GM19035 (cell line): ENCODE results near the gene ZSWIM5.
"Not testable (repeated sequence)": the region's sequence is repeated elsewhere in the genome, so short reads cannot be mapped to it uniquely, and the experiment has no call there.

Source experiments
- ATAC-seq: cut with Tn5 transposase; IDR thresholded peaks from one replicate; pipeline ENCODE4 v1.9.1; 2021; ENCODE audit not compliant: unreplicated experiment

ZSWIM5 gene

GRCh38 chr1:45205011-45205909 lies 1.1 kb downstream of the ZSWIM5 start:
- ATAC-seq = no peak

GRCh38 chr1:45200906-45201500 lies 5.4 kb downstream of the ZSWIM5 start:
- no peak for ATAC-seq

DNA sequence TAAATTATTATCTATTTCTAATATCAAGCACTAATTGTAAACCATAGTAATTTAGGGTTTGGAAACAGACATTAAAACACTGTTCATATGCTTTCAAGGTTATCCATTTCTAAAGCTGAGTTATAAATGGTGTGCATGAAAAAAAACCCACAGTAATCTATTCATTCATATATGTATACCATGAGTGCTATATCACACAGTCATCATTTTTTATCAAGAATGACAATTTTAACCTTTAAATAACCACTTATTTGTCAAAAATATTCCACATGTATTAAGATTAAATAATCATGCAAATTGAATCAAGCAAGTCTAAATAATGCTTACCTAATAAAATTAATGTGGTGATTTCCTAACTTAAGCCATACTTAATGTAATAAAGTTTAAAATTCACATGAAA lies 6.0 kb downstream of the ZSWIM5 start:
- no peak for ATAC-seq

DNA sequence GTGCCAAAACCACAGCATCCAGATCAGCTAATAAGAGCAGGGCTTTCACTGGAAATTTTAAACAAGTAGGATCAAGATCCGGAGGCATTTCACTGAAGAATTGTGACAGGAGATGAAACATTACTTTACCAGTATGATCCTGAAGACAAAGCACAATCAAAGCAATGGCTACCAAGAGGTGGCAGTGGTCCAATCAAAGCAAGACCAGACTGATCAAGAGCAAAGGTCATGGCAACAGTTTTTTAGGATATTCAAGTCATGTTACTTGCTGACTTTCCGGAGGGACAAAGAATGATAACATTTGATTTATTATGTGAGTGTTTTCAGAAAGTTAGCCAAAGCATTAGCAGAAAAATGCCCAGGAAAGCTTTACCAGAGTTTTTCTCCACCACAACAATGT lies 8.2 kb downstream of the ZSWIM5 start:
- ATAC-seq = no peak

DNA sequence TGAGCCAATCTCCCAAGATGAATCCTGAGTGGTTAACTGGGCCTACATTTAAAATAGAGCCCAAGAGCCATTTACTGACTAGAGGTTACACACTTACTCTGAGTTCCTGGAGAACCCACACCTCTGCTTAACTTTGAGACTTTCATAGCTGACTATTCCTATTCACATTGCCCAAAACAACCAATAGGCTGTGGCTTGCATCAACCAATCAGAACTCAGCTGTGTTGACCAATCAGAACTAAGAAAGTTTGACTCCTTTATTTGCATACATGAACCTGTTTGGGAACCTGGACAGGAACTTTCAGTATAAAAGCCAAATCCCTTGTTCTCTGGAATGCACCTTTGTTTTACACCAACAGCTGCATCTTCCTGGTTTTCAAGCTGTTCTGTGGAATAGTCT lies 9.5 kb downstream of the ZSWIM5 start:
- no peak for ATAC-seq

DNA sequence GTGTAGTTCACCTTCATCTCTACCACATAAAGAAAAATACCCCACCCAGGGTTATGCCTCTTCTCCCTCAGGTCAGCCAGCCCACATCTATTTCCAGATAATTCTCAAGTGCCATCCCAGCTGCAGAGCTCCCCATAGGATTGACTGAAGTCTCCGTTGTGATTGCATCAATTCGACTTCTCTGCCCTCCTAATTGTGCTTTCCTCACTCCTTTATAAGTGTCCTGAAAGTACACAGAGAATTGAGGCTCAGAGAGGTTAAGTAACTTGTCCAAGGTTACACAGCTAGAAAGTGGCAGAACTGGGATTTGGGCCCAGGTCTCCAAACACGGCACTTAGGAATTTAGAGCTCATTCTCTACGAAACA lies 15.0 kb downstream of the ZSWIM5 start:
- ATAC-seq = no peak

DNA sequence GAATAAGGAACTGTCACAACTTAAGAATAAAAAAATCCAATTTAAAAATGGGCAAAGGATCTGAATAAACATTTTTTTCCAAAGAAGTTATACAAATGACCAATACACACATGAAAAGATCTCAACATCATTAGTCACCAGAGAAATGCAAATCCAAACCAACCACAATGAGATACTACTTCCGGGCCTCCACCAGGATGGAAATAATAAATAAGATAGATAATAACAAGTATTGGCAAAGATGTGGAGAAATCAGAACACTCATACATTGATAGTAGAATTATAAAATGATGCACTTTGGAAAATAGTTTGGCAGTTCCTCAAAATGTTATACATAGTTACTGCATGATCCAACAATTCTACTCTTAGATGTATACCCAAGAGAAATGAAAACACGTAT lies 18.7 kb downstream of the ZSWIM5 start:
- no peak for ATAC-seq

DNA sequence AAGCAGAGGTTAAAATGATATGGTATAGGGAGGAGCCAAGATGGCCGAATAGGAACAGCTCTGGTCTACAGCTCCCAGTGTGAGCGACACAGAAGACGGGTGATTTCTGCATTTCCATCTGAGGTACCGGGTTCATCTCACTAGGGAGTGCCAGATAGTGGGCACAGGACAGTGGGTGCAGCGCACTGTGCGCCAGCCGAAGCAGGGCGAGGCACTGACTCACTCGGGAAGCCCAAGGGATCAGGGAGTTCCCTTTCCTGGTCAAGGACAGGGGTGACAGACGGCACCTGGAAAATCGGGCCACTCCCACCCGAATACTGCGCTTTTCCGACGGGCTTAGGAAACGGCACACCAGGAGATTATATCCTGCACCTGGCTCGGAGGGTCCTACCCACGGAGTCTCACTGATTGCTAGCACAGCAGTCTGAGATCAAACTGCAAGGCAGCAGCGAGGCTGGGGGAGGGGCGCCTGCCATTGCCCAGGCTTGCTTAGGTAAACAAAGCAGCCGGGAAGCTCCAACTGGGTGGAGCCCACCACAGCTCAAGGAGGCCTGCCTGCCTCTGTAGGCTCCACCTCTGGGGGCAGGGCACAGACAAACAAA lies 26.4 kb downstream of the ZSWIM5 start:
- not testable (repeated sequence) for ATAC-seq

DNA sequence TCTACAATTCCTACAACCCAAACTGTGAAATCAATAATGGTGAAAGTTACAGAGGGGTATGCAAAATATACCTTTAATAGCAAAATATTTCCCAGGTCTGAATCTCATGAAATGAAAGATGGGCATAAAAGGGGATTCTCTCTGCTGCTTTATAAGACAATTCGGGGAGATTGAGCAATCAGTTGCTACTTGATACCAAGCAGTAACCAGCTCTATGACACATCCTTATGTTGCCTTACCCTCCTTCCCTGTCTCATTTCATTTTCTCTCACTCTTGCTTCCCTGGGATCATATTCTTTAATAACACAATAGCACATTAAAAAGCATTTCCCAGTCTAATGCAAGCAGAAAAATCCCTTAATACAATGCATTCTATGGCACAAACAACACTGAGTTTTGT lies 29.0 kb downstream of the ZSWIM5 start:
- ATAC-seq = no peak

- no peak for ATAC-seq
These were observed 33.6 kb downstream of the ZSWIM5 start for GRCh38 chr1:45172764-45173163.

- ATAC-seq = no peak
These were observed 34.4 kb downstream of the ZSWIM5 start for GRCh38 chr1:45172005-45172404.

DNA sequence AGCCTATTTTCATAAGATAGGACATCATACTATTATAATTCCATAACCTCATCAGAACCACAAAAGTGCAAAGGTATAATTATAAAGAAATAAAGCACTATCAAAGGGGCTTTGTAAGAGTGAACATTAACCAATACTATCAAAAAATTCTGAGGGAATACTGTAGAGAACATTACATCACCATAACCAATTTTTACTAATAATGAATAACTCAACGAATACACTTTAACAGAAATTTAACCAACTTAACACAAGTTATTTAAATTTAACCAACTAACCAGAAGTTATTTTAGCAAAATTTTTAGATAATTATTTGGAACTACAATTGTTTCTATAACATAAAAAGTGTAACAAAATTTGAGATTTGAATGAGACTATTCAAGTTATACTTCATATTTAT lies 34.8 kb downstream of the ZSWIM5 start:
- ATAC-seq = no peak

DNA sequence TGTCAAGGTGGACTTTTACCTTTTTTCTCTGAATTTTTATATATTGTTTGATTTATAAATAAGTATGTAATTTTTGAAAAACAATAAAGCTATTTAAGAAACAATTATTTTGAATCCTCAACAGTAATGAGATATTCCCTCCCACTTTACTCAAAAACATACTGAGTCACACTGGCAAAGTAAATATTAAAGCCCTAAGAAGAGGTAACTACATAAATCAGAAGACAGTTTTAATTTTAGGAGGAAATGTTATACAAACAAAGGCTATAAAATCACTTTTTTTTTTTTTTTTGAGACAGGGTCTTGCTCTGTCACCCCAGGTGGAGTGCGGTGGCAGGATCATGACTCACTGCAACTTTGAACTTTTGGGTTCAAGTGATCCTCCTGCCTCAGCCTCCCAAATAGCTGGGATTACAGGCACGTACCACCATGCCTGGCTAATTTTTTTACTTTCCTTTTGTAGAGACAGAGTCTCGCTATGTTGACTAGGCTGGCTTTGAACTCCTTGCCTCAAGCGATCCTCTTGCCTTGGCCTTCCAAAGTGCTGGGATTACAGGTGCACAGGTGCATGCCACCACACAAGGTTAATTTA lies 36.2 kb downstream of the ZSWIM5 start:
- no peak for ATAC-seq

DNA sequence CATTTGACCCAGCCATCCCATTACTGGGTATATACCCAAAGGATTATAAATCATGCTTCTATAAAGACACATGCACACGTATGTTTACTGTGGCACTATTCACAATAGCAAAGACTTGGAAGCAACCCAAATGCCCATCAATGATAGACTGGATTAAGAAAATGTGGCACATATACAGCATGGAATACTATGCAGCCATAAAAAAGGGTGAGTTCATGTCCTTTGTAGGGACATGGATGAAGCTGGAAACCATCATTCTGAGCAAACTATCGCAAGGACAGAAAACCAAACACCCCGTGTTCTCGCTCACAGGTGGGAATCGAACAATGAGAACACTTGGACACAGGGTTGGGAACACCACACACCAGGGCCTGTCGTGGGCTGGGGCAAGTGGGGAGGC lies 38.5 kb downstream of the ZSWIM5 start:
- not testable (repeated sequence) for ATAC-seq

GRCh38 chr1:45164307-45164706 lies 42.1 kb downstream of the ZSWIM5 start:
- ATAC-seq = not testable (repeated sequence)

DNA sequence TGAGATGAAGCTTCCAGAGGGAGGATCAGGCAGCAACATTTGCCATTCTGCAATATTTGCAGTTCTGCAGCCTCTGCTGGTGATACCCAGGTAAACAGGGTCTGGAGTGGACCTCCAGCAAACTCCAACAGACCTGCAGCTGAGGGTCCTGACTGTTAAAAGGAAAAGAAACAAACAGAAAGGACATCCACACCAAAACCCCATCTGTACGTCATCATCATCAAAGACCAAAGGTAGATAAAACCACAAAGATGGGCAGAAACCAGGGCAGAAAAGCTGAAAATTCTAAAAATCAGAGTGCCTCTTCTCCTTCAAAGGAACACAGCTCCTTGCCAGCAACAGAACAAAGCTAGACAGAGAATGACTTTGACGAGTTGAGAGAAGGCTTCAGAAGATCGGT lies 43.3 kb downstream of the ZSWIM5 start:
- not testable (repeated sequence) for ATAC-seq

DNA sequence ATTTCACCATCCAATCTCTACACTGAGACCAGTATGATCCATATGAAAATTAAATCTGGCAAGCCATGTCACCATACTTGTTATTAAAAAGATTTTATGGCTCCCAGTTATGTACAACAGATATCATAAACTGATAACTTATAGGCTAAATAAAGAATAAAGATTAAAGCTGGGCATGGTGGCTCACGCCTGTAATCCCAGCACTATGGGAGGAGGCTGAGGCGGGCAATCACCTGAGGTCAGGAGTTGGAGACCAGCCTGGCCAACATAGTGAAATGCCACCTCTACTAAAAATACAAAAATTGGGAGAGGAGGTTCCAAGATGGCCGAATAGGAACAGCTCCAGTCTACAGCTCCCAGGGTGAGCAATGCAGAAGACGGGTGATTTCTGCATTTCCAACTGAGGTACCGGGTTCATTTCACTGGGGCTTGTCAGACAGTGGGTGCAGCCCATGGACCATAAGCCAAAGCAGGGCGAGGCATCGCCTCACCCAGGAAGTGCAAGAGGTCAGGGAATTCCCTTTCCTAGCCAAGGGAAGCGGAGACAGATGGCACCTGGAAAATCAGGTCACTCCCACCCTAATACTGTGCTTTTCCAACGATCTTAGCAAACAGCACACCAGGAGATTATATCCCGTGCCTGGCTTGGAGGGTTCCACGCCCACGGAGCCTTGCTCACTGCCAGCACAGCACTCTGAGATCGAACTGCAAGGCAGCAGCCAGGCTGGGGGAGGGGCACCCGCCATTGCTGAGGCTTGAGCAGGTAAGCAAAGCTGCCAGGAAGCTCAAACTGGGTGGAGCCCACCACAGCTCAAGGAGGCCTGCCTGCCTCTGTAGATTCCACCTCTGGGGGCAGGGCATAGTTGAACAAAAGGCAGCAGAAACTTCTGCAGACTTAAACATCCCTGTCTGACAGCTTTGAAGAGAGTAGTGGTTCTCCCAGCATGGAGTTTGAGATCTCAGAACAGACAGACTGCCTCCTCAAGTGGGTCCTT lies 44.1 kb downstream of the ZSWIM5 start:
- ATAC-seq = not testable (repeated sequence)

DNA sequence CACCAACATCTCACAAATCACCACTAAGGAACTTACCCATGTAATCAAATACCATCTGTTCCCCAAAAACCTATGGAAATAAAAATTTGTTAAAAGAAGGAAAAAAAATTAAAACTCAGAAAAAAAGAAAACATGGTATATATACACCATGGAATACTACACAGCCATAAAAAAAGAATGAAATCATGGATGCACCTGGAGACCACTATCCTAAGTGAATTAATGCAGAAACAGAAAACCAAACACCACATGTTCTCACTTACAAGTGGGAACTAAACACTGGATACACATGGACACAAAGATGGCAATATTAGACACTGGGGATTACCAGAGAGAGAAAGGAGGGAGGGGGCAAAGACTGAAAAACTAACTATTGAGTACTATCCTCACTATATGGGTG lies 50.4 kb downstream of the ZSWIM5 start:
- ATAC-seq = no peak

- ATAC-seq = no peak
These were observed 51.0 kb downstream of the ZSWIM5 start for GRCh38 chr1:45155423-45155822.

- ATAC-seq = no peak
These were observed 54.3 kb downstream of the ZSWIM5 start for GRCh38 chr1:45152126-45152525.
